NT2/D1 (cell line): ENCODE results near the gene UTF1.

Experiments
- SUZ12 ChIP-seq: IDR thresholded peaks from 2 replicates; pipeline ENCODE4 v1.6.1; 2011; ENCODE audit not compliant: insufficient read length, insufficient read depth; ENCODE audit errors: extremely low read depth
- YY1 ChIP-seq: IDR thresholded peaks from 2 replicates; pipeline ENCODE4 v1.6.1; 2011; ENCODE audit not compliant: insufficient read length, insufficient read depth
- ZNF274 ChIP-seq: IDR thresholded peaks from 2 replicates; pipeline ENCODE4 v1.6.1; 2011; ENCODE audit warnings: mild to moderate bottlenecking, low read depth, low read length

GRCh38 chr10:133180965-133181639 is 48.9 kb upstream of the UTF1 start:
- no peak for TF ChIP-seq YY1
- TF ChIP-seq SUZ12: no peak
- no peak for TF ChIP-seq ZNF274
